Esophagus muscularis mucosa (tissue), 4 donors: Measurements from ENCODE around the gene AKAP13. TPM values are rescaled to one million over a fixed set of nuclear protein-coding genes. Genes with fewer than 3 reads are reported as not detected.

Experiments
- DNase-seq: peaks from one replicate; pipeline ENCODE4 v3.0.0-alpha.2; 2017; ENCODE audit errors: extremely low spot score
- H3K27ac ChIP-seq, 4 donors: fragments of 200-600 bp; sonication (generic); replicated peaks in 1 of 4; 1 replicate in 3 of 4; 2 replicates in 1 of 4; pipeline ENCODE4 v1.5.1; 2016 to 2019; ENCODE audit warnings: mild to moderate bottlenecking in 1 of 4
- H3K27me3 ChIP-seq, 4 donors: fragments of 200-600 bp; sonication (generic); one replicate each; pipeline versions ENCODE4 v1.5.1 to v1.6.0; 2016 to 2019
- H3K36me3 ChIP-seq, 4 donors: fragments of 200-600 bp; sonication (generic); one replicate each; pipeline ENCODE4 v1.5.1; 2016 to 2019
- H3K4me1 ChIP-seq, 4 donors: fragments of 200-600 bp; sonication (generic); one replicate each; pipeline ENCODE4 v1.5.1; 2016 to 2019
- H3K4me3 ChIP-seq, 4 donors: fragments of 200-600 bp; sonication (generic); 1 replicate in 2 of 4; 2 replicates in 2 of 4; pipeline ENCODE4 v1.5.1; 2016 to 2019; ENCODE audit warnings: mild to moderate bottlenecking in 4 of 4, moderate library complexity in 1 of 4
- H3K9me3 ChIP-seq, 4 donors: fragments of 200-600 bp; sonication (generic); 1 replicate in 3 of 4; 2 replicates in 1 of 4; pipeline ENCODE4 v1.5.1; 2016 to 2019
- CTCF ChIP-seq, 3 experiments: fragments of 200-600 bp in 2 of 3; fragments of 450-650 bp in 1 of 3; sonication (generic) in 2 of 3; IDR thresholded peaks; one replicate each; pipeline ENCODE4 v1.5.1; 2017 to 2019; ENCODE audit warnings: antibody characterized with exemption in 3 of 3, mild to moderate bottlenecking in 2 of 3, moderate library complexity in 1 of 3
- EP300 ChIP-seq: sonication (generic); formaldehyde crosslinking; IDR thresholded peaks from one replicate; pipeline ENCODE4 v1.6.1; 2017; ENCODE audit warnings: antibody characterized with exemption
- POLR2A ChIP-seq: fragments of 450-650 bp; IDR thresholded peaks from one replicate; pipeline ENCODE4 v1.6.1; 2017; ENCODE audit warnings: antibody characterized with exemption, moderate library complexity, mild to moderate bottlenecking, low read depth
- POLR2AphosphoS5 ChIP-seq, 2 donors: sonication (generic); formaldehyde crosslinking; IDR thresholded peaks; one replicate each; pipeline ENCODE4 v1.6.1; 2017; ENCODE audit warnings: antibody characterized with exemption in 2 of 2
- WGBS: methylation state at CpG from one replicate; pipeline ENCODE4 v1.1.5; 2018; 5-methylcytosine and 5-hydroxymethylcytosine counted together
- intact Hi-C: fragments of 100-400 bp; cut with DNase I; formaldehyde crosslinking; loops from one replicate; pipeline ENCODE4 v1.15.1; 2023
- total RNA-seq, 4 donors: library from RNA; depleted of rRNA; stranded (reverse); fragments of >200 nt; gene quantifications; one replicate each; pipeline versions ENCODE4 v1.1.0 to v1.2.1, GENCODE V29; 2016

AKAP13 gene
- total RNA-seq, 4 donors from 2014 or later: 232 to 323 (median 284) TPM

GRCh38 chr15:85414037-85414436 is 33.6 kb downstream of the AKAP13 start:
- WGBS: 63% methylated on average over 4 of the region's 4 CpGs
- Histone ChIP-seq H3K4me1 (peaks cover 27 to 88% (median 77%) of the 10 kb centered on the region in 4 donors), H3K36me3 (no peaks in the 10 kb centered on the region), H3K4me3 (no peak overlapping the region), H3K27ac (peak overlapping the region; percentile 65 to 76 (median 70)), H3K9me3 (no peaks in the 10 kb centered on the region), H3K27me3 (no peaks in the 10 kb centered on the region)
- no peak for DNase-seq
- no peak for TF ChIP-seq CTCF (IDR thresholded peaks at IDR 0.05)
- no peak for TF ChIP-seq POLR2A
- TF ChIP-seq POLR2AphosphoS5 (IDR thresholded peaks at IDR 0.05): no peak
- TF ChIP-seq EP300: no peak
- intact Hi-C loops: loop anchor here (5.0 kb wide), 1 partner anchor 82 kb away; no protein-coding TSS in a partner anchor

- Histone ChIP-seq H3K4me1 (peaks cover 27 to 88% (median 78%) of the 10 kb centered on the region in 4 donors), H3K9me3 (no peaks in the 10 kb centered on the region), H3K36me3 (no peaks in the 10 kb centered on the region), H3K27ac (peak overlapping the region in 3 of 4 donors; percentile 66 to 76 (median 73)), H3K27me3 (no peaks in the 10 kb centered on the region), H3K4me3 (no peak overlapping the region)
- intact Hi-C loops: loop anchor here (5.0 kb wide), 1 partner anchor 82 kb away; no protein-coding TSS in a partner anchor
- TF ChIP-seq CTCF (IDR thresholded peaks at IDR 0.05) (peak; percentile 20 to 39 (median 34)), POLR2AphosphoS5 (IDR thresholded peaks at IDR 0.05) (no peak)
- no peak for DNase-seq
Measured at GRCh38 chr15:85414495-85414894, 34.1 kb downstream of the AKAP13 start.

GRCh38 chr15:85414991-85415390 is 34.6 kb downstream of the AKAP13 start:
- H3K27me3 ChIP-seq: no peaks in the 10 kb centered on the region
- intact Hi-C loops: loop anchor here (5.0 kb wide), 1 partner anchor 83 kb away; no protein-coding TSS in a partner anchor
- H3K27ac ChIP-seq: peak overlapping the region in 3 of 4 donors; percentile 66 to 76 (median 73)
- no peak overlapping the region for H3K4me3 ChIP-seq
- TF ChIP-seq CTCF (IDR thresholded peaks at IDR 0.05) (no peak), EP300 (no peak), POLR2A (no peak), POLR2AphosphoS5 (IDR thresholded peaks at IDR 0.05) (no peak)
- H3K36me3 ChIP-seq: no peaks in the 10 kb centered on the region
- no peak for DNase-seq
- H3K4me1 ChIP-seq: peaks cover 27 to 88% (median 78%) of the 10 kb centered on the region in 4 donors
- 96% methylated on average over 10 of the region's 10 CpGs for whole genome bisulfite sequencing
- H3K9me3 ChIP-seq: no peaks in the 10 kb centered on the region

- no peak overlapping the region for H3K4me3 ChIP-seq
- peaks cover 22 to 88% (median 74%) of the 10 kb centered on the region in 4 donors for H3K4me1 ChIP-seq
- no peaks in the 10 kb centered on the region for H3K27me3 ChIP-seq
- WGBS: 74% methylated on average over 2 of the region's 2 CpGs
- no peak for DNase-seq
- intact Hi-C loops: no loop called here
- no peaks in the 10 kb centered on the region for H3K36me3 ChIP-seq
- no peak overlapping the region for H3K27ac ChIP-seq
- no peaks in the 10 kb centered on the region for H3K9me3 ChIP-seq
- no peak for TF ChIP-seq POLR2A
- no peak for TF ChIP-seq POLR2AphosphoS5 (IDR thresholded peaks at IDR 0.05)
- no peak for TF ChIP-seq EP300
- TF ChIP-seq CTCF (IDR thresholded peaks at IDR 0.05): no peak
Measured at GRCh38 chr15:85415783-85416182, 35.4 kb downstream of the AKAP13 start.

GRCh38 chr15:85417276-85417675 is 36.9 kb downstream of the AKAP13 start:
- H3K9me3 ChIP-seq: no peaks in the 10 kb centered on the region
- no peaks in the 10 kb centered on the region for H3K36me3 ChIP-seq
- 90% methylated on average over 5 of the region's 5 CpGs for WGBS
- DNase-seq: no peak
- no peaks in the 10 kb centered on the region for H3K27me3 ChIP-seq
- TF ChIP-seq EP300 (no peak), POLR2AphosphoS5 (IDR thresholded peaks at IDR 0.05) (no peak), CTCF (IDR thresholded peaks at IDR 0.05) (no peak), POLR2A (no peak)
- H3K4me3 ChIP-seq: no peak overlapping the region
- intact Hi-C loops: no loop called here
- no peak overlapping the region for H3K27ac ChIP-seq
- peaks cover 35 to 88% (median 75%) of the 10 kb centered on the region in 4 donors for H3K4me1 ChIP-seq
